ENCODE data around the gene UQCRC1. TPM values are rescaled to one million over a fixed set of nuclear protein-coding genes. Genes with fewer than 3 reads are reported as not detected.

The UQCRC1 gene
- total RNA-seq, 1 experiment from 2014 or later, result 278 TPM

GRCh38 chr3:48594417-48595049 is 14.9 kb downstream of the UQCRC1 start:
- Histone ChIP-seq H3K36me3 (ENCODE audit: control insufficient read depth, insufficient read depth, low read length) (no peaks in the 10 kb centered on the region), H3K9me3 (no peaks in the 10 kb centered on the region), H3K27me3 (replicated peaks; ENCODE audit: control insufficient read depth, insufficient read depth, low read length) (no peaks in the 10 kb centered on the region), H3K4me3 (ENCODE audit: low read depth, low read length) (no peak overlapping the region), H3K4me1 (peaks cover 12% of the 10 kb centered on the region)
- Mint-ChIP-seq H3K4me3 (ENCODE audit: unreplicated experiment) (no peak overlapping the region), H3K4me1 (ENCODE audit: low read depth, unreplicated experiment) (peaks cover 12% of the 10 kb centered on the region), H3K36me3 (ENCODE audit: insufficient read depth, unreplicated experiment) (peaks cover 16% of the 10 kb centered on the region), H3K27ac (ENCODE audit: unreplicated experiment) (no peak overlapping the region), H3K9me3 (ENCODE audit: unreplicated experiment) (no peaks in the 10 kb centered on the region), H3K27me3 (ENCODE audit: insufficient read depth, unreplicated experiment) (no peaks in the 10 kb centered on the region)
- no TSS peak for BruUV-seq (replicated peaks)
- TF ChIP-seq CTCF (IDR thresholded peaks at IDR 0.05; ENCODE audit: insufficient read depth in 1 of 2, low read depth in 1 of 2, low read length in 1 of 2, severe bottlenecking in 1 of 2, unreplicated experiment in 1 of 2), result no peak
- ChIA-PET POLR2A (no interaction called here), CTCF (no interaction called here)
- DNase-seq, result no peak
- intact Hi-C loops (cut with micrococcal nuclease; ENCODE audit: unreplicated experiment), result no loop called here

- H3K4me1 ChIP-seq, result peaks cover 8% of the 10 kb centered on the region; the same call in 1 of the 2 replicates
- Mint-ChIP-seq H3K9me3 (ENCODE audit: unreplicated experiment) (no peaks in the 10 kb centered on the region), H3K36me3 (ENCODE audit: insufficient read depth, unreplicated experiment) (peaks cover 11% of the 10 kb centered on the region), H3K27me3 (ENCODE audit: insufficient read depth, unreplicated experiment) (no peaks in the 10 kb centered on the region), H3K4me1 (ENCODE audit: low read depth, unreplicated experiment) (peaks cover 15% of the 10 kb centered on the region), H3K4me3 (ENCODE audit: unreplicated experiment) (no peak overlapping the region), H3K27ac (ENCODE audit: unreplicated experiment) (no peak overlapping the region)
- ChIA-PET CTCF (no interaction called here), POLR2A (no interaction called here)
- TF ChIP-seq CTCF (IDR thresholded peaks at IDR 0.05; ENCODE audit: insufficient read depth in 1 of 2, low read depth in 1 of 2, low read length in 1 of 2, severe bottlenecking in 1 of 2, unreplicated experiment in 1 of 2), result no peak
- H3K27me3 ChIP-seq (replicated peaks; ENCODE audit: control insufficient read depth, insufficient read depth, low read length), result no peaks in the 10 kb centered on the region
- DNase-seq, result no peak
- no TSS peak for BruUV-seq (replicated peaks)
- H3K36me3 ChIP-seq (ENCODE audit: control insufficient read depth, insufficient read depth, low read length), result no peaks in the 10 kb centered on the region
- H3K4me3 ChIP-seq (ENCODE audit: low read depth, low read length), result no peak overlapping the region
- intact Hi-C loops (cut with micrococcal nuclease; ENCODE audit: unreplicated experiment), result no loop called here
- H3K9me3 ChIP-seq, result no peaks in the 10 kb centered on the region
Measured at GRCh38 chr3:48593337-48593736, 16.1 kb downstream of the UQCRC1 start.

- H3K27me3 Mint-ChIP-seq (ENCODE audit: insufficient read depth, unreplicated experiment), result no peaks in the 10 kb centered on the region
- H3K4me1 ChIP-seq, result peaks cover 8% of the 10 kb centered on the region; the same call in 1 of the 2 replicates
- TF ChIP-seq CTCF (IDR thresholded peaks at IDR 0.05; ENCODE audit: insufficient read depth in 1 of 2, low read depth in 1 of 2, low read length in 1 of 2, severe bottlenecking in 1 of 2, unreplicated experiment in 1 of 2), result no peak
- no peaks in the 10 kb centered on the region for H3K9me3 Mint-ChIP-seq (ENCODE audit: unreplicated experiment)
- peaks cover 11% of the 10 kb centered on the region for H3K36me3 Mint-ChIP-seq (ENCODE audit: insufficient read depth, unreplicated experiment)
- no TSS peak for BruUV-seq (replicated peaks)
- H3K36me3 ChIP-seq (ENCODE audit: control insufficient read depth, insufficient read depth, low read length), result no peaks in the 10 kb centered on the region
- POLR2A ChIA-PET, result no interaction called here
- no peaks in the 10 kb centered on the region for H3K9me3 ChIP-seq
- intact Hi-C loops (cut with micrococcal nuclease; ENCODE audit: unreplicated experiment), result no loop called here
- H3K27ac Mint-ChIP-seq (ENCODE audit: unreplicated experiment), result no peak overlapping the region
- no peaks in the 10 kb centered on the region for H3K27me3 ChIP-seq (replicated peaks; ENCODE audit: control insufficient read depth, insufficient read depth, low read length)
- H3K4me3 ChIP-seq (ENCODE audit: low read depth, low read length), result no peak overlapping the region
- DNase-seq, result no peak
- CTCF ChIA-PET, result no interaction called here
- H3K4me3 Mint-ChIP-seq (ENCODE audit: unreplicated experiment), result no peak overlapping the region
- peaks cover 15% of the 10 kb centered on the region for H3K4me1 Mint-ChIP-seq (ENCODE audit: low read depth, unreplicated experiment)
Measured at GRCh38 chr3:48592519-48593087, 16.8 kb downstream of the UQCRC1 start.

All from Caco-2 (cell line).